Type B pancreatic cell (in vitro differentiated cells): ENCODE data around the gene XRCC5. TPM values are rescaled to one million over a fixed set of nuclear protein-coding genes. Genes with fewer than 3 reads are reported as not detected.

Experiments
- DNase-seq: peaks from one replicate; pipeline ENCODE4 v3.0.0; 2021; ENCODE audit warnings: mixed read lengths; ENCODE audit not compliant: unreplicated experiment; ENCODE audit errors: extremely low spot score
- H3K27ac Mint-ChIP-seq: 2 replicates; pipeline ENCODE4 v1.8.0; 2021; ENCODE audit warnings: mild to moderate bottlenecking, mixed read lengths
- H3K27me3 Mint-ChIP-seq: 2 replicates; pipeline ENCODE4 v1.8.0; 2021; ENCODE audit warnings: mixed read lengths
- H3K36me3 Mint-ChIP-seq: 2 replicates; pipeline ENCODE4 v1.8.0; 2021; ENCODE audit warnings: mixed read lengths
- H3K4me1 Mint-ChIP-seq: one replicate; pipeline ENCODE4 v1.8.0; 2021; ENCODE audit warnings: mixed read lengths; ENCODE audit not compliant: unreplicated experiment
- H3K4me3 Mint-ChIP-seq: 2 replicates; pipeline ENCODE4 v1.8.0; 2021; ENCODE audit warnings: mild to moderate bottlenecking, mixed read lengths
- H3K9me3 Mint-ChIP-seq: 2 replicates; pipeline ENCODE4 v1.8.0; 2021; ENCODE audit warnings: mixed read lengths
- total RNA-seq: library from RNA; stranded (reverse); gene quantifications from 2 replicates; pipeline ENCODE4 v1.2.1, GENCODE V29; 2021; ENCODE audit warnings: low replicate concordance
- TF ChIP-seq, protein P1 (sequence below): fragments of 200-600 bp; sonication (generic); conservative IDR thresholded peaks from 2 replicates; pipeline ENCODE4 v1.5.0; 2021; ENCODE audit warnings: antibody characterized with exemption, mild to moderate bottlenecking

XRCC5 gene
- total RNA-seq, 1 donor from 2014 or later = 349 TPM

GRCh38 chr2:216164576-216164975, 55.4 kb downstream of the XRCC5 start:
- H3K4me1 Mint-ChIP-seq = no peaks in the 10 kb centered on the region
- no peak overlapping the region for H3K27ac Mint-ChIP-seq
- H3K9me3 Mint-ChIP-seq = no peaks in the 10 kb centered on the region
- TF ChIP-seq, protein P1, sequence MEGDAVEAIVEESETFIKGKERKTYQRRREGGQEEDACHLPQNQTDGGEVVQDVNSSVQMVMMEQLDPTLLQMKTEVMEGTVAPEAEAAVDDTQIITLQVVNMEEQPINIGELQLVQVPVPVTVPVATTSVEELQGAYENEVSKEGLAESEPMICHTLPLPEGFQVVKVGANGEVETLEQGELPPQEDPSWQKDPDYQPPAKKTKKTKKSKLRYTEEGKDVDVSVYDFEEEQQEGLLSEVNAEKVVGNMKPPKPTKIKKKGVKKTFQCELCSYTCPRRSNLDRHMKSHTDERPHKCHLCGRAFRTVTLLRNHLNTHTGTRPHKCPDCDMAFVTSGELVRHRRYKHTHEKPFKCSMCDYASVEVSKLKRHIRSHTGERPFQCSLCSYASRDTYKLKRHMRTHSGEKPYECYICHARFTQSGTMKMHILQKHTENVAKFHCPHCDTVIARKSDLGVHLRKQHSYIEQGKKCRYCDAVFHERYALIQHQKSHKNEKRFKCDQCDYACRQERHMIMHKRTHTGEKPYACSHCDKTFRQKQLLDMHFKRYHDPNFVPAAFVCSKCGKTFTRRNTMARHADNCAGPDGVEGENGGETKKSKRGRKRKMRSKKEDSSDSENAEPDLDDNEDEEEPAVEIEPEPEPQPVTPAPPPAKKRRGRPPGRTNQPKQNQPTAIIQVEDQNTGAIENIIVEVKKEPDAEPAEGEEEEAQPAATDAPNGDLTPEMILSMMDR = no peak
- H3K4me3 Mint-ChIP-seq = no peak overlapping the region
- peaks cover 52% of the 10 kb centered on the region for H3K36me3 Mint-ChIP-seq
- no peaks in the 10 kb centered on the region for H3K27me3 Mint-ChIP-seq
- DNase-seq = no peak

- Mint-ChIP-seq H3K9me3 (no peaks in the 10 kb centered on the region), H3K27me3 (no peaks in the 10 kb centered on the region), H3K36me3 (peaks cover 53% of the 10 kb centered on the region), H3K4me3 (no peak overlapping the region), H3K27ac (no peak overlapping the region), H3K4me1 (no peaks in the 10 kb centered on the region)
- no peak for DNase-seq
- TF ChIP-seq, protein P1 = no peak
These were observed 56.6 kb downstream of the XRCC5 start for GRCh38 chr2:216165711-216166110.

- H3K9me3 Mint-ChIP-seq = no peaks in the 10 kb centered on the region
- H3K4me1 Mint-ChIP-seq = no peaks in the 10 kb centered on the region
- no peak overlapping the region for H3K4me3 Mint-ChIP-seq
- H3K27me3 Mint-ChIP-seq = no peaks in the 10 kb centered on the region
- H3K36me3 Mint-ChIP-seq = peaks cover 53% of the 10 kb centered on the region
- DNase-seq = no peak
- TF ChIP-seq, protein P1 = no peak
- H3K27ac Mint-ChIP-seq = no peak overlapping the region
These were observed 59.9 kb downstream of the XRCC5 start for GRCh38 chr2:216169087-216169486.

GRCh38 chr2:216170076-216170763, 61.1 kb downstream of the XRCC5 start:
- DNase-seq = no peak
- Mint-ChIP-seq H3K4me1 (no peaks in the 10 kb centered on the region), H3K36me3 (peaks cover 51% of the 10 kb centered on the region), H3K9me3 (no peaks in the 10 kb centered on the region), H3K27me3 (no peaks in the 10 kb centered on the region), H3K27ac (no peak overlapping the region), H3K4me3 (no peak overlapping the region)
- TF ChIP-seq, protein P1 = no peak

GRCh38 chr2:216171011-216171410, 61.9 kb downstream of the XRCC5 start:
- peaks cover 49% of the 10 kb centered on the region for H3K36me3 Mint-ChIP-seq
- TF ChIP-seq, protein P1 = no peak
- H3K27ac Mint-ChIP-seq = peak overlapping the region; percentile 8
- no peak for DNase-seq
- H3K27me3 Mint-ChIP-seq = no peaks in the 10 kb centered on the region
- H3K4me1 Mint-ChIP-seq = no peaks in the 10 kb centered on the region
- no peak overlapping the region for H3K4me3 Mint-ChIP-seq
- H3K9me3 Mint-ChIP-seq = no peaks in the 10 kb centered on the region
